Loucy (cell line): ENCODE measurements around the gene CASZ1.

Experiments used
- EZH2phosphoT487 ChIP-seq: fragments of 200-600 bp; IDR thresholded peaks from 2 replicates; pipeline ENCODE4 v1.6.1; 2018; ENCODE audit warnings: antibody characterized with exemption, mild to moderate bottlenecking, moderate library complexity, borderline replicate concordance
- TF ChIP-seq, protein P1 (sequence below): fragments of 200-600 bp; sonication (generic); conservative IDR thresholded peaks from 2 replicates; pipeline ENCODE4 v1.5.1; 2014; ENCODE audit warnings: mild to moderate bottlenecking, antibody characterized with exemption, low read length

- TF ChIP-seq, protein P1, sequence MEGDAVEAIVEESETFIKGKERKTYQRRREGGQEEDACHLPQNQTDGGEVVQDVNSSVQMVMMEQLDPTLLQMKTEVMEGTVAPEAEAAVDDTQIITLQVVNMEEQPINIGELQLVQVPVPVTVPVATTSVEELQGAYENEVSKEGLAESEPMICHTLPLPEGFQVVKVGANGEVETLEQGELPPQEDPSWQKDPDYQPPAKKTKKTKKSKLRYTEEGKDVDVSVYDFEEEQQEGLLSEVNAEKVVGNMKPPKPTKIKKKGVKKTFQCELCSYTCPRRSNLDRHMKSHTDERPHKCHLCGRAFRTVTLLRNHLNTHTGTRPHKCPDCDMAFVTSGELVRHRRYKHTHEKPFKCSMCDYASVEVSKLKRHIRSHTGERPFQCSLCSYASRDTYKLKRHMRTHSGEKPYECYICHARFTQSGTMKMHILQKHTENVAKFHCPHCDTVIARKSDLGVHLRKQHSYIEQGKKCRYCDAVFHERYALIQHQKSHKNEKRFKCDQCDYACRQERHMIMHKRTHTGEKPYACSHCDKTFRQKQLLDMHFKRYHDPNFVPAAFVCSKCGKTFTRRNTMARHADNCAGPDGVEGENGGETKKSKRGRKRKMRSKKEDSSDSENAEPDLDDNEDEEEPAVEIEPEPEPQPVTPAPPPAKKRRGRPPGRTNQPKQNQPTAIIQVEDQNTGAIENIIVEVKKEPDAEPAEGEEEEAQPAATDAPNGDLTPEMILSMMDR = no peak
- no peak for TF ChIP-seq EZH2phosphoT487
Measured at GRCh38 chr1:10663678-10664035, 132.8 kb downstream of the CASZ1 start.
